Endothelial cell of umbilical vein (primary cell): ENCODE results near the gene SH3GL1.

Source experiments
- EZH2 ChIP-seq: IDR thresholded peaks from 2 replicates; pipeline ENCODE4 v1.6.1; 2012; ENCODE audit warnings: borderline replicate concordance, low read depth, mild to moderate bottlenecking, moderate library complexity, low read length, inconsistent platforms; ENCODE audit not compliant: severe bottlenecking
- GATA2 ChIP-seq: IDR thresholded peaks from 2 replicates; pipeline ENCODE4 v1.7.0; 2011; ENCODE audit warnings: low read depth, mild to moderate bottlenecking, moderate library complexity, mixed read lengths, low read length; ENCODE audit not compliant: insufficient read length, insufficient read depth
- JUN ChIP-seq: IDR thresholded peaks from 2 replicates; pipeline ENCODE4 v1.6.1; 2011; ENCODE audit warnings: borderline replicate concordance, low read depth; ENCODE audit not compliant: insufficient read length, insufficient read depth
- POLR2A ChIP-seq: IDR thresholded peaks from 2 replicates; pipeline ENCODE4 v1.6.1; 2012; ENCODE audit warnings: low read depth, mild to moderate bottlenecking, control low read depth, low read length
- POLR2AphosphoS5 ChIP-seq: IDR thresholded peaks from 2 replicates; pipeline ENCODE4 v1.6.1; 2012; ENCODE audit warnings: low read depth, mild to moderate bottlenecking, control low read depth, low read length, moderate library complexity; ENCODE audit not compliant: insufficient read depth
- TF ChIP-seq, protein P1 (sequence below), 2 donors: IDR thresholded peaks; 1 replicate in 1 of 2; 2 replicates in 1 of 2; pipeline ENCODE4 v1.5.1; 2011; ENCODE audit warnings: low read length in 2 of 2, mild to moderate bottlenecking in 2 of 2, moderate library complexity in 2 of 2, control low read depth in 1 of 2, inconsistent platforms in 1 of 2, low read depth in 1 of 2; ENCODE audit not compliant: insufficient read depth in 1 of 2; ENCODE audit errors: extremely low read depth in 1 of 2
- TF ChIP-seq, protein P2 (sequence below): IDR thresholded peaks from 2 replicates; pipeline ENCODE4 v1.6.1; 2011; ENCODE audit not compliant: insufficient read depth, insufficient read length

DNA sequence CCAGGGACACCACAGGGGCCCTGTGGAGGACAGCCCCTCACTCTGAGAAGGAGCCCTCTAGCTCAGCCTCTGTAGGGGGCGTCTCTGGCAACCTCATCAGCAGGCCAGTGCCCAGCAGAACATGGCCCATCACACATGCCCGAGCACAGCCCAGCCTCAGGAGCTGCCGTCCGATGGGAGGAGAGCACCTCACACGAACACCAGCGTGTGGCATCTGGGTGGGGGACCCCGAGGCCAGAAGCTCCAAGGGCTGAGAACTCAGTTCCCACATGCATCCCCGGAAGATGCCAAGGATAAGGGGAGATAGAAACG is 11.3 kb downstream of the SH3GL1 start:
- TF ChIP-seq, protein P1, sequence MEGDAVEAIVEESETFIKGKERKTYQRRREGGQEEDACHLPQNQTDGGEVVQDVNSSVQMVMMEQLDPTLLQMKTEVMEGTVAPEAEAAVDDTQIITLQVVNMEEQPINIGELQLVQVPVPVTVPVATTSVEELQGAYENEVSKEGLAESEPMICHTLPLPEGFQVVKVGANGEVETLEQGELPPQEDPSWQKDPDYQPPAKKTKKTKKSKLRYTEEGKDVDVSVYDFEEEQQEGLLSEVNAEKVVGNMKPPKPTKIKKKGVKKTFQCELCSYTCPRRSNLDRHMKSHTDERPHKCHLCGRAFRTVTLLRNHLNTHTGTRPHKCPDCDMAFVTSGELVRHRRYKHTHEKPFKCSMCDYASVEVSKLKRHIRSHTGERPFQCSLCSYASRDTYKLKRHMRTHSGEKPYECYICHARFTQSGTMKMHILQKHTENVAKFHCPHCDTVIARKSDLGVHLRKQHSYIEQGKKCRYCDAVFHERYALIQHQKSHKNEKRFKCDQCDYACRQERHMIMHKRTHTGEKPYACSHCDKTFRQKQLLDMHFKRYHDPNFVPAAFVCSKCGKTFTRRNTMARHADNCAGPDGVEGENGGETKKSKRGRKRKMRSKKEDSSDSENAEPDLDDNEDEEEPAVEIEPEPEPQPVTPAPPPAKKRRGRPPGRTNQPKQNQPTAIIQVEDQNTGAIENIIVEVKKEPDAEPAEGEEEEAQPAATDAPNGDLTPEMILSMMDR (IDR thresholded peaks at IDR 0.05; ENCODE audit: extremely low read depth in 1 of 2, insufficient read depth in 1 of 2, low read depth in 1 of 2, low read length in 2 of 2), result no peak
- TF ChIP-seq POLR2A, result no peak
- TF ChIP-seq, protein P2, sequence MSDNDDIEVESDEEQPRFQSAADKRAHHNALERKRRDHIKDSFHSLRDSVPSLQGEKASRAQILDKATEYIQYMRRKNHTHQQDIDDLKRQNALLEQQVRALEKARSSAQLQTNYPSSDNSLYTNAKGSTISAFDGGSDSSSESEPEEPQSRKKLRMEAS, result no peak
- TF ChIP-seq EZH2, result no peak
- TF ChIP-seq POLR2AphosphoS5, result no peak
- TF ChIP-seq GATA2, result no peak
- TF ChIP-seq JUN, result no peak
